B cell (primary cell): ENCODE measurements around the gene CAMK2A. TPM values are rescaled to one million over a fixed set of nuclear protein-coding genes. Genes with fewer than 3 reads are reported as not detected.

Experiments used
- ATAC-seq: fragments of 200-7000 bp; cut with Tn5 transposase; one replicate; pipeline ENCODE4 v1.10.0; 2021; ENCODE audit warnings: low read depth, mild to moderate bottlenecking, moderate number of reproducible peaks, moderate library complexity
- CTCF ChIA-PET: fragments of 350-600 bp; sonication (Branson Sonifier 250); formaldehyde crosslinking; loops from one replicate; lab custom pipeline; 2021; ENCODE audit warnings: antibody characterized with exemption, inconsistent platforms; lab: Charles Lee
- POLR2A ChIA-PET: fragments of 350-600 bp; sonication (Branson Sonifier 250); formaldehyde crosslinking; loops from one replicate; lab custom pipeline; 2021; ENCODE audit warnings: antibody characterized with exemption; lab: Charles Lee
- DNase-seq: peaks from one replicate; pipeline ENCODE4 v3.0.0; 2013
- H2AFZ ChIP-seq: 2 replicates; pipeline ENCODE4 v1.6.1; 2012; ENCODE audit warnings: mild to moderate bottlenecking, low read depth, low read length; ENCODE audit not compliant: insufficient read depth, poor library complexity, severe bottlenecking
- H3K27ac ChIP-seq, 2 donors: 1 replicate in 1 of 2; 2 replicates in 1 of 2; pipeline ENCODE4 v1.5.1; 2012 to 2013; ENCODE audit warnings: low read length in 2 of 2, mild to moderate bottlenecking in 2 of 2, moderate library complexity in 1 of 2
- H3K27me3 ChIP-seq, 4 experiments: fragments of 200-600 bp in 1 of 4; sonication (generic) in 1 of 4; replicated peaks in 1 of 4; 1 replicate in 2 of 4; 2 replicates in 2 of 4; pipeline versions ENCODE4 v1.6.1 to v1.7.0; 2013 to 2016; ENCODE audit warnings: low read length in 3 of 4, mild to moderate bottlenecking in 2 of 4, mixed read lengths in 1 of 4, moderate library complexity in 1 of 4; ENCODE audit not compliant: insufficient read depth in 4 of 4, control insufficient read depth in 3 of 4; ENCODE audit errors: control extremely low read depth in 1 of 4
- H3K36me3 ChIP-seq, 2 experiments: replicated peaks in 1 of 2; 1 replicate in 1 of 2; 2 replicates in 1 of 2; pipeline versions ENCODE4 v1.6.1 to v1.7.1; 2013; ENCODE audit warnings: low read length in 1 of 2; ENCODE audit not compliant: insufficient read depth in 2 of 2, control insufficient read depth in 1 of 2; ENCODE audit errors: control extremely low read depth in 1 of 2, extremely low read depth in 1 of 2
- H3K4me1 ChIP-seq, 2 donors: fragments of 200-600 bp in 1 of 2; sonication (generic) in 1 of 2; 1 replicate in 1 of 2; 2 replicates in 1 of 2; pipeline versions ENCODE4 v1.5.1 to v1.6.1; 2013 to 2017; ENCODE audit warnings: low read length in 2 of 2; ENCODE audit not compliant: control insufficient read depth in 2 of 2, insufficient read depth in 2 of 2
- H3K4me2 ChIP-seq: replicated peaks from 2 replicates; pipeline ENCODE3; 2012; ENCODE audit warnings: mild to moderate bottlenecking, low read depth, low read length; ENCODE audit not compliant: poor library complexity, severe bottlenecking
- H3K4me3 ChIP-seq, 5 experiments: fragments of 200-600 bp in 1 of 5; sonication (generic) in 1 of 5; 1 replicate in 3 of 5; 2 replicates in 2 of 5; pipeline versions ENCODE4 v1.5.1 to v1.7.0; 2011 to 2016; ENCODE audit warnings: low read length in 4 of 5, mild to moderate bottlenecking in 4 of 5, low read depth in 2 of 5, control low read depth in 1 of 5, moderate library complexity in 1 of 5; ENCODE audit not compliant: insufficient read depth in 1 of 5; ENCODE audit errors: control extremely low read depth in 1 of 5, extremely low read depth in 1 of 5
- H3K79me2 ChIP-seq: fragments of 200-600 bp; sonication (generic); one replicate; pipeline ENCODE4 v1.6.0; 2016; ENCODE audit warnings: low read length; ENCODE audit not compliant: control insufficient read depth, insufficient read depth
- H3K9ac ChIP-seq: fragments of 200-600 bp; sonication (generic); 2 replicates; pipeline ENCODE4 v1.6.1; 2017; ENCODE audit warnings: mild to moderate bottlenecking, low read length, moderate library complexity
- H3K9me3 ChIP-seq, 3 donors: one replicate each; pipeline versions ENCODE4 v1.6.1 to v1.7.1; 2013; ENCODE audit warnings: low read length in 2 of 3; ENCODE audit not compliant: control insufficient read depth in 2 of 3, insufficient read depth in 1 of 3; ENCODE audit errors: control extremely low read depth in 1 of 3
- H4K20me1 ChIP-seq: 2 replicates; pipeline ENCODE4 v1.6.0; 2012; ENCODE audit warnings: mild to moderate bottlenecking, low read length; ENCODE audit not compliant: insufficient read depth, control insufficient read depth, poor library complexity, severe bottlenecking
- H3K27ac Mint-ChIP-seq: one replicate; pipeline ENCODE4 v1.8.0; 2021; ENCODE audit warnings: mixed read lengths
- H3K27me3 Mint-ChIP-seq: one replicate; pipeline ENCODE4 v1.8.0; 2021; ENCODE audit warnings: mixed read lengths
- H3K4me1 Mint-ChIP-seq: one replicate; pipeline ENCODE4 v1.8.0; 2021; ENCODE audit warnings: mixed read lengths
- H3K4me3 Mint-ChIP-seq: one replicate; pipeline ENCODE4 v1.8.0; 2021; ENCODE audit warnings: mixed read lengths
- H3K9me3 Mint-ChIP-seq: one replicate; pipeline ENCODE4 v1.8.0; 2022; ENCODE audit warnings: mixed read lengths; ENCODE audit not compliant: insufficient read depth
- EZH2 ChIP-seq: IDR thresholded peaks from 2 replicates; pipeline ENCODE4 v1.6.1; 2012; ENCODE audit warnings: borderline replicate concordance, low read depth, mild to moderate bottlenecking, moderate library complexity, low read length; ENCODE audit not compliant: insufficient read depth, poor library complexity, severe bottlenecking
- WGBS: methylation state at CpG from one replicate; pipeline ENCODE4 v1.1.5; 2013; ENCODE audit warnings: missing lambda C conversion rate; ENCODE audit not compliant: insufficient coverage; 5-methylcytosine and 5-hydroxymethylcytosine counted together
- intact Hi-C: fragments of 100-400 bp; cut with micrococcal nuclease; formaldehyde crosslinking; loops from one replicate; pipeline ENCODE4 v1.10.0; 2022
- polyA plus RNA-seq: library from polyadenylated mRNA; depleted of rRNA; stranded (reverse); fragments of >200 nt; gene quantifications from 2 replicates; pipeline ENCODE4 v1.2.3, GENCODE V29; 2012
- total RNA-seq, 2 donors: library from RNA; stranded (reverse); fragments of 120-200 nt in 1 of 2; gene quantifications; 1 replicate in 1 of 2; 2 replicates in 1 of 2; pipeline versions ENCODE4 v1.2.3 to v1.2.4, GENCODE V29; 2013 to 2022
- TF ChIP-seq, protein P1 (sequence below): fragments of 200-600 bp; IDR thresholded peaks from one replicate; pipeline ENCODE4 v1.8.0; 2022; ENCODE audit warnings: antibody characterized with exemption, mild to moderate bottlenecking

The CAMK2A gene
- total and polyA plus RNA-seq, 2 donors (not counting 1 experiment from before 2014, with no cell fraction given), result not detected

DNA sequence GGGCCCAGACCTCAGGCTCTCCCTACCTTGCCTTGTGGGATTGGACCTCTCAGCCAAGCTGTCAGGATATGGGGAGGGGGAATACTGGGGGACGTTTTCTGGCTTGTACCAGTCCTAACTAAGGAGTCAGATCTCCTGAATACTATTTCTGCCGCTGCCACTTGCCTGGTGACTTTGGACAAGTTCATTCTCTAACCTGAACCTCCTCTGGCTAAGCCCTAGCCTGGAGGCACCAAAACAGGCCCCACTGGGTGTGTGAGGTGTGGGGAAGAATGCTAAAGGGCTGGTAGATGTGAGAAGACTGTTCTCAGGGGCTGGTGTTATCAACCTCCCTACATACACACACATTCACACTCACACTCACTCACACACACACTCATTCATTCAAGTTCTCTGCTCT lies 98.6 kb downstream of the CAMK2A start:
- intact Hi-C loops, result no loop called here
- Histone ChIP-seq H3K79me2 (no peaks in the 10 kb centered on the region), H3K27ac (no peak overlapping the region), H3K27me3 (peaks cover 0 to 25% (median 7%) of the 10 kb centered on the region in 4 experiments), H3K4me3 (no peak overlapping the region), H3K4me2 (no peak overlapping the region), H3K36me3 (no peaks in the 10 kb centered on the region), H3K4me1 (no peaks in the 10 kb centered on the region), H4K20me1 (no peaks in the 10 kb centered on the region), H2AFZ (no peak overlapping the region), H3K9me3 (no peaks in the 10 kb centered on the region), H3K9ac (no peak overlapping the region)
- no peak for TF ChIP-seq EZH2
- TF ChIP-seq, protein P1, sequence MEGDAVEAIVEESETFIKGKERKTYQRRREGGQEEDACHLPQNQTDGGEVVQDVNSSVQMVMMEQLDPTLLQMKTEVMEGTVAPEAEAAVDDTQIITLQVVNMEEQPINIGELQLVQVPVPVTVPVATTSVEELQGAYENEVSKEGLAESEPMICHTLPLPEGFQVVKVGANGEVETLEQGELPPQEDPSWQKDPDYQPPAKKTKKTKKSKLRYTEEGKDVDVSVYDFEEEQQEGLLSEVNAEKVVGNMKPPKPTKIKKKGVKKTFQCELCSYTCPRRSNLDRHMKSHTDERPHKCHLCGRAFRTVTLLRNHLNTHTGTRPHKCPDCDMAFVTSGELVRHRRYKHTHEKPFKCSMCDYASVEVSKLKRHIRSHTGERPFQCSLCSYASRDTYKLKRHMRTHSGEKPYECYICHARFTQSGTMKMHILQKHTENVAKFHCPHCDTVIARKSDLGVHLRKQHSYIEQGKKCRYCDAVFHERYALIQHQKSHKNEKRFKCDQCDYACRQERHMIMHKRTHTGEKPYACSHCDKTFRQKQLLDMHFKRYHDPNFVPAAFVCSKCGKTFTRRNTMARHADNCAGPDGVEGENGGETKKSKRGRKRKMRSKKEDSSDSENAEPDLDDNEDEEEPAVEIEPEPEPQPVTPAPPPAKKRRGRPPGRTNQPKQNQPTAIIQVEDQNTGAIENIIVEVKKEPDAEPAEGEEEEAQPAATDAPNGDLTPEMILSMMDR, result no peak
- ChIA-PET CTCF (no interaction called here), POLR2A (no interaction called here)
- Mint-ChIP-seq H3K27ac (no peak overlapping the region), H3K9me3 (no peaks in the 10 kb centered on the region), H3K4me1 (no peaks in the 10 kb centered on the region), H3K4me3 (no peak overlapping the region), H3K27me3 (peaks cover 42% of the 10 kb centered on the region)
- ATAC-seq (no peak), DNase-seq (no peak)
- no CpG with 5 or more reads among the region's 2 CpGs for WGBS

DNA sequence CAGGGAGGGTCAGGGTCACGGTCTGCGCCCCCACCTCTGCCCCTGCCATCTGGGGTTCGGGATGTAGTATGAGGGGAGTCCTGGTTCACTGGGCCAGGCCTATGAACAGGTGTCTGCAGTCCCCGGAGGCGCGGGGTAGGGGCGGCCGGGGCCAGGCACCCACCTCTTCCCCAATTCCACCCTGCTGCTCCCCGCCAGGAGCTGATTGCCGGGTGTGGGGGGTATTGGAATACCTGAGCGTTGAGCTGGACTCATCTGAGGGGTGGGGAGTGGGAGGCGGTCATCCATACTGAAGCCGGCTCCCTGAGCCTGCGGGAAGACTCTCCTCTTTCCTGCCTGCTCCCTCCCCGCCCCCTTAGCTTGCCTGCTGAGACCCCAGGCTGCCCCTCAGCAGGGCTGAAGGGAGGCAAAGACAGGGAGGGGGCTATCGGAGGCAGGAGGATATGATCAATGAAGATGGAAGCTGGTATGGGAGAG lies 99.0 kb downstream of the CAMK2A start:
- ChIA-PET POLR2A (no interaction called here), CTCF (no interaction called here)
- Mint-ChIP-seq H3K9me3 (no peaks in the 10 kb centered on the region), H3K4me3 (no peak overlapping the region), H3K27me3 (peaks cover 42% of the 10 kb centered on the region), H3K4me1 (no peaks in the 10 kb centered on the region), H3K27ac (no peak overlapping the region)
- DNase-seq, result no peak
- Histone ChIP-seq H3K4me1 (no peaks in the 10 kb centered on the region), H3K4me3 (no peak overlapping the region), H3K36me3 (no peaks in the 10 kb centered on the region), H3K27me3 (peaks cover 0 to 25% (median 7%) of the 10 kb centered on the region in 4 experiments), H3K4me2 (no peak overlapping the region), H4K20me1 (no peaks in the 10 kb centered on the region), H2AFZ (no peak overlapping the region), H3K9ac (no peak overlapping the region), H3K27ac (no peak overlapping the region), H3K9me3 (no peaks in the 10 kb centered on the region), H3K79me2 (no peaks in the 10 kb centered on the region)
- 77% methylated on average over 3 of the region's 16 CpGs for WGBS
- no peak for TF ChIP-seq EZH2
- TF ChIP-seq, protein P1, result no peak
- no peak for ATAC-seq
- intact Hi-C loops, result no loop called here
